HK-2 (cell line): ENCODE data around the gene CEBPE.

Source experiments
- DNase-seq: peaks from one replicate; pipeline ENCODE4 v3.0.0-alpha.2; 2018; ENCODE audit not compliant: unreplicated experiment

CEBPE gene

GRCh38 chr14:23102801-23103200 is 16.3 kb downstream of the CEBPE start:
- DNase-seq, result no peak

DNA sequence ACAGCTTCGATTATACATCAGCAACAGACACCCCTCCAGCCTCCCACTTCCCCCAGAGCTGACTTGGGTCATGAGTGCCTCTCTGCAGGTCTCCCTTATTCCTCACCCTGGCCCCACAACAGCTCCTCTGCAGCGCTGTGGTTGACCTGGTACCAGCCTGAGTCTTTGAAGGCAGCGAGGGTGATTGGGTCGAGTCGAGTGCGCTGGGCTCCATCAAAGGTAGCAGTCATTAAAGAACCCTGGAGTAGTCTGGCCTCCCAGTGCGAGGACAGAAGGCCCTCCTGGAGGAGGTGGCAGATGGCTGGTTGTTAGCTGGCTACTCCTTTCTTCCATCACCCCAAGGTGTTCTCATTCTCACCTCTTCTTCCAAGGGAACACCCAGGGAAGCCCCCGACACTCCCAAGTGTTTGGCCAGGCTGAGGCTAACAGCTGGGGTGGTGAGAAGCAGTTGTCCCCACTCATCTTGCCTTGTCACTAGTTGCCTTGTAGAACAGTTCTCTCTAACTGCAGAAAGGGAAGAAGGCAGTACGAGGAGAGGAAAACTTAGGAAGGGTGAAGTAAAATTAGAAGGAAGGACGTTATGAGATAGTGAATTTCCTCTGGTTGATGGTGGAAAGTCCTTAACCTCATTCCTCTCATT is 16.9 kb downstream of the CEBPE start:
- DNase-seq, result no peak

- DNase-seq, result no peak
These were observed 17.7 kb downstream of the CEBPE start for GRCh38 chr14:23101213-23101970.

DNA sequence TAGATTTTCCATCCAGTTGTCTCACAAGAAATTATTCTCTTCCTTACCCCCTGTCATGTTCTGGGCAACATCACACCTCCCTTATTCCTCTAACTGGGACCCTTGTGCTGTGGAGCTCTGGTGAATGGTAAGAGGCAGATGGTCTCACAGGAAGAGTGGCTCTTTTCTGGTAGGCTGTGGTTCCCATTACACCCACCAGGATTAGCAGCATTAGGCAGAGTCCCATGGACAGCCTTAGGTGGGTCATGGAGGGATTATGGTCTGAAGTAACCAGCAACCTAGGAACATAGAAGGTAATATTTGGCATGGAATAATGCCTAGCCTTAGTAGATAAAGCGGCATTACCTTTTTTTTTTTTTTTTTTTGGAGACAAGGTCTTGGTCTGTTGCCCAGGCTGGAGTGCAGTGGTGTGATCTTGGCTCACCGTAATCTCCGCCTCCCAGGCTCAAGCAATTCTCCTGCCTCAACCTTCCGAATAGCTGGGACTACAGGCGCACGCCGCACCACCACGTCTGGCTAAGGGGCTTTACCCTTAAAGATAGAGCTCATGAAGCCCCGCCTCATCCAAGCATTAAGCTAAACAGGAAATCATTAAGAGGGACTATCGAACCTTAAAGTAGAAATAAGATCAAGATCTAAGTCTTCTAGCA is 19.7 kb downstream of the CEBPE start:
- DNase-seq, result no peak

GRCh38 chr14:23097786-23098185 is 21.3 kb downstream of the CEBPE start:
- DNase-seq, result no peak

DNA sequence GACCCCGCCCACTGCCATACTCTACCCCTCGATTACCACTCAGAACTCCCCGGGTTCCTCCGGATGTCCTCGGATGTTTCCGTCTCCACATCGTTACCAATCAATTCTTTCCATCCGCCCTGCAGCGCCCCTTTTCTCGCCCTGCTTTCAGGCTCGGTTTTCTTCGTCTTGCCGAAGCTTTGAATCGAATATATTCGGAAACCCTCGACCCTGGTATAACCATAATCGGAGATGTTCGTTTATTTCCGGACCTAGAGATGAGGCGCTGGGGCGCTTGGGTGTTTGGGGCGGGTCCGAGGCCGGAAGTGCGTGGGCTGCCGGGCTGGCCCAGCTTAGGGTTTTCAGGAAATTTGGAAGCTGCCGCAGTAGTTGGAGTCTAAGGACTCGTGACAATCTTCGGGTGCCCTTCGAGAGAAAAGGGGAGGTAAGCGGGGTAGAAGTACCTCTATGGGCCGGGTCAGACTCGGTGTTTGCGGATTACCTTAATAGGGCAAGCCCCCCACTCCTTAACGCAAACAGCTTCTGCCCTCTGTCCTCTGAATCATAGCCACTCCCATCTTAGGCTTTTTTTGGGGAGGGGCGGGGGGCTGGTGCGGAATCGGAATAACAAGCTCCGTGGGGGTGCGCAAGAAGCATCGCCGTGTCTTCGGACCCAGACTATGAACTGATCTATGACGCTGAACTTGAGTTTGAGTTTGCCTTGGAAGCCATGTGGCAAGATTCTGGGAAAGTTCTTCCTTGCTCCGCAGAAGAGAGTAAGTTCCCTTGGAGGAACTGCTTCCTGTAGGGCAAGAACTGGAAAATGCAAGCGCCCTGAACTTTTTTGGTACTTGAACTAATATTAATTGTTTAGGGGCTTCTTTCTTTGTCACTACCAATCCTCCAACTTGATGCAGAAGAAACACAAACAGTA is 23.6 kb downstream of the CEBPE start, which contains the start of gene C14orf119:
TSS of gene C14orf119 (plus strand) at position 310 of the 913 bp plus-strand sequence. CDS start 2,154 bp downstream, outside the sequence.
- DNase-seq, result peak; percentile 99

GRCh38 chr14:23094666-23095195 is 24.3 kb downstream of the CEBPE start, which contains the start of gene ACIN1:
TSS of gene ACIN1 (minus strand) at chr14:23095136. CDS start at chr14:23095112, 24 bp downstream.
- DNase-seq, result peak; percentile 73

GRCh38 chr14:23093991-23094665 is 24.9 kb downstream of the CEBPE start:
- no peak for DNase-seq

- no peak for DNase-seq
These were observed 25.5 kb downstream of the CEBPE start for GRCh38 chr14:23093526-23093925.

- DNase-seq, result no peak
These were observed 26.0 kb downstream of the CEBPE start for GRCh38 chr14:23093104-23093503.

GRCh38 chr14:23091294-23092225 is 27.5 kb downstream of the CEBPE start:
- no peak for DNase-seq

- DNase-seq, result no peak
These were observed 28.8 kb downstream of the CEBPE start for GRCh38 chr14:23090254-23090636.

GRCh38 chr14:23089498-23090253 is 29.4 kb downstream of the CEBPE start:
- DNase-seq, result no peak

- no peak for DNase-seq
These were observed 32.5 kb downstream of the CEBPE start for GRCh38 chr14:23086565-23086964.

GRCh38 chr14:23085458-23085857 is 33.6 kb downstream of the CEBPE start:
- no peak for DNase-seq

GRCh38 chr14:23080474-23080873 is 38.6 kb downstream of the CEBPE start:
- no peak for DNase-seq

- DNase-seq, result no peak
These were observed 39.3 kb downstream of the CEBPE start for GRCh38 chr14:23079716-23080115.

- peak; percentile 75 for DNase-seq
These were observed 40.4 kb downstream of the CEBPE start for GRCh38 chr14:23078692-23079116.

GRCh38 chr14:23077962-23078361 is 41.1 kb downstream of the CEBPE start:
- DNase-seq, result no peak
